ENCODE results near the gene NR1I3.
"Not testable (repeated sequence)": the region's sequence is repeated elsewhere in the genome, so short reads cannot be mapped to it uniquely, and the experiment has no call there.

Gene NR1I3

GRCh38 chr1:161250100-161250499, 12.1 kb upstream of the NR1I3 start:
- DNase-seq: not testable (repeated sequence)

- no peak for DNase-seq
These were observed 6.9 kb upstream of the NR1I3 start for GRCh38 chr1:161244888-161245287.

- no peak for DNase-seq
These were observed 4.3 kb upstream of the NR1I3 start for GRCh38 chr1:161242313-161242712.

- DNase-seq: no peak
These were observed 3.7 kb upstream of the NR1I3 start for GRCh38 chr1:161241682-161242081.

GRCh38 chr1:161235957-161236775, 1.8 kb downstream of the NR1I3 start:
- no peak for DNase-seq

GRCh38 chr1:161233102-161233501, 4.9 kb downstream of the NR1I3 start:
- no peak for DNase-seq

GRCh38 chr1:161230762-161231161, 7.2 kb downstream of the NR1I3 start:
- no peak for DNase-seq

- DNase-seq: no peak
These were observed 8.1 kb downstream of the NR1I3 start for GRCh38 chr1:161229896-161230295.

GRCh38 chr1:161228032-161228431, 10.0 kb downstream of the NR1I3 start:
- DNase-seq: no peak

GRCh38 chr1:161227196-161227871, 10.7 kb downstream of the NR1I3 start:
- DNase-seq: peak; percentile 77

- DNase-seq: no peak
These were observed 11.2 kb downstream of the NR1I3 start for GRCh38 chr1:161226759-161227158.

- DNase-seq: no peak
These were observed 11.7 kb downstream of the NR1I3 start for GRCh38 chr1:161226320-161226711.

GRCh38 chr1:161225534-161226319, 12.3 kb downstream of the NR1I3 start, which contains the start of gene TOMM40L:
TSS of gene TOMM40L (plus strand) at chr1:161226060. CDS start at chr1:161226490, 430 bp downstream.
- peak; percentile 91 for DNase-seq

GRCh38 chr1:161225178-161225533, 12.8 kb downstream of the NR1I3 start:
- DNase-seq: no peak

GRCh38 chr1:161224695-161225087, 13.3 kb downstream of the NR1I3 start:
- DNase-seq: not testable (repeated sequence)

GRCh38 chr1:161223805-161224694, 14.0 kb downstream of the NR1I3 start:
- no peak for DNase-seq

- DNase-seq: no peak
These were observed 15.6 kb downstream of the NR1I3 start for GRCh38 chr1:161222175-161223019.

- no peak for DNase-seq
These were observed 18.0 kb downstream of the NR1I3 start for GRCh38 chr1:161220002-161220401.

- DNase-seq: no peak
These were observed 18.7 kb downstream of the NR1I3 start for GRCh38 chr1:161219078-161219892.

- no peak for DNase-seq
These were observed 19.5 kb downstream of the NR1I3 start for GRCh38 chr1:161218301-161219077.

All from left hindlimb (tissue), 1 donor.